Measurements from ENCODE around the gene CNTNAP5. TPM values are rescaled to one million over a fixed set of nuclear protein-coding genes. Genes with fewer than 3 reads are reported as not detected.
"Not testable (repeated sequence)": the region's sequence is repeated elsewhere in the genome, so short reads cannot be mapped to it uniquely, and the experiment has no call there.

The CNTNAP5 gene
- total and polyA plus RNA-seq, 9 of the 15 experiments (the other 6 are each of a cell fraction or from before 2014, with no cell fraction given): not detected

DNA sequence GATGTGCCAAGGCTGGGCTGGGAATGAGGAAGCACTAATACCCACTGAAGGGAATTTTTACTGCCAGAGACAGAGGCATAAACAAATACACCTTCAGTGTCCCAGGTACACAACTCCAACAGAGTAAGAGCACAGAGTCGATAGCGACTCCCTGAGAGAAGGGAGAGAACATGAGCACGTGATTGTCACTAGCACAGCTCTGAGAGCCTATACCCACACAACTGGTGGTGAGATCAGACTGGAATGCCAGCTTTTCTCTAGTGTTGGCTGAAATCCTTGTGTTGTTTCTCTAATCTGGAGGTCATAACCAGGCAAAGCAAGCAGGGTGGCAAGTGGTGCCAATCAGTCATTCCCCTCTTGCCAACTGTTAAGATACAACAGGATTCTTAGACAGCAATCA, 377.2 kb downstream of the CNTNAP5 start:
- Histone ChIP-seq H3K4me2 (ENCODE audit: insufficient read depth, low read length) (no peak overlapping the region), H2AFZ (ENCODE audit: low read depth, low read length) (no peak overlapping the region), H3K9me1 (ENCODE audit: control insufficient read depth, insufficient read depth, low read length) (no peaks in the 10 kb centered on the region), H3K9ac (ENCODE audit: insufficient read depth in 1 of 2, low read depth in 2 of 2, low read length in 2 of 2) (no peak overlapping the region), H4K20me1 (replicated peaks; ENCODE audit: control insufficient read depth, insufficient read depth, low read length) (no peaks in the 10 kb centered on the region), H3K27ac (ENCODE audit: extremely low read depth, low read depth, low read length) (no peak overlapping the region), H3K4me1 (replicated peaks in 1 of 2; ENCODE audit: control insufficient read depth in 2 of 2, insufficient read depth in 2 of 2, low read length in 2 of 2) (no peaks in the 10 kb centered on the region), H3K27me3 (ENCODE audit: control insufficient read depth in 2 of 2, insufficient read depth in 2 of 2, low read length in 2 of 2) (no peaks in the 10 kb centered on the region), H3K4me3 (no peak overlapping the region), H3K79me2 (ENCODE audit: control insufficient read depth, insufficient read depth, low read length) (no peaks in the 10 kb centered on the region), H3K9me3 (replicated peaks; ENCODE audit: control insufficient read depth, insufficient read depth, low read depth, low read length) (no peaks in the 10 kb centered on the region), H3K36me3 (ENCODE audit: control insufficient read depth, insufficient read depth, low read length) (no peaks in the 10 kb centered on the region)
- TF ChIP-seq ATF7 (IDR thresholded peaks at IDR 0.05): no peak
- no peak for TF ChIP-seq TAF1 (IDR thresholded peaks at IDR 0.05; ENCODE audit: control insufficient read depth, extremely low read depth, insufficient read depth, low read length, severe bottlenecking)
- TF ChIP-seq, protein P1, sequence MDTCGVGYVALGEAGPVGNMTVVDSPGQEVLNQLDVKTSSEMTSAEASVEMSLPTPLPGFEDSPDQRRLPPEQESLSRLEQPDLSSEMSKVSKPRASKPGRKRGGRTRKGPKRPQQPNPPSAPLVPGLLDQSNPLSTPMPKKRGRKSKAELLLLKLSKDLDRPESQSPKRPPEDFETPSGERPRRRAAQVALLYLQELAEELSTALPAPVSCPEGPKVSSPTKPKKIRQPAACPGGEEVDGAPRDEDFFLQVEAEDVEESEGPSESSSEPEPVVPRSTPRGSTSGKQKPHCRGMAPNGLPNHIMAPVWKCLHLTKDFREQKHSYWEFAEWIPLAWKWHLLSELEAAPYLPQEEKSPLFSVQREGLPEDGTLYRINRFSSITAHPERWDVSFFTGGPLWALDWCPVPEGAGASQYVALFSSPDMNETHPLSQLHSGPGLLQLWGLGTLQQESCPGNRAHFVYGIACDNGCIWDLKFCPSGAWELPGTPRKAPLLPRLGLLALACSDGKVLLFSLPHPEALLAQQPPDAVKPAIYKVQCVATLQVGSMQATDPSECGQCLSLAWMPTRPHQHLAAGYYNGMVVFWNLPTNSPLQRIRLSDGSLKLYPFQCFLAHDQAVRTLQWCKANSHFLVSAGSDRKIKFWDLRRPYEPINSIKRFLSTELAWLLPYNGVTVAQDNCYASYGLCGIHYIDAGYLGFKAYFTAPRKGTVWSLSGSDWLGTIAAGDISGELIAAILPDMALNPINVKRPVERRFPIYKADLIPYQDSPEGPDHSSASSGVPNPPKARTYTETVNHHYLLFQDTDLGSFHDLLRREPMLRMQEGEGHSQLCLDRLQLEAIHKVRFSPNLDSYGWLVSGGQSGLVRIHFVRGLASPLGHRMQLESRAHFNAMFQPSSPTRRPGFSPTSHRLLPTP (IDR thresholded peaks at IDR 0.05; ENCODE audit: borderline replicate concordance, extremely low read depth, insufficient read length): no peak
- TF ChIP-seq HSF4 (CRISPR knock-in tag; IDR thresholded peaks at IDR 0.05; ENCODE audit: borderline replicate concordance): no peak
- no peak for TF ChIP-seq PHB (CRISPR knock-in tag; IDR thresholded peaks at IDR 0.05)
- TF ChIP-seq ZNF699 (CRISPR knock-in tag; IDR thresholded peaks at IDR 0.05; ENCODE audit: insufficient replicate concordance): no peak
- ChIA-PET POLR2A (no interaction called here), CTCF (ENCODE audit: low intra/inter-chr PET ratio) (no interaction called here)
- DNase-seq (ENCODE audit: extremely low read depth in 1 of 4, low spot score in 3 of 4) (no peak), FAIRE-seq (no peak), ATAC-seq (no peak)
- intact Hi-C loops (cut with micrococcal nuclease) (no loop called here), in situ Hi-C loops (cut with MboI) (no loop called here)
- WGBS (ENCODE audit: insufficient coverage, low coverage, missing lambda C conversion rate): 0% methylated on average over 3 of the region's 3 CpGs
- no TSS peak for BruUV-seq (replicated peaks)

DNA sequence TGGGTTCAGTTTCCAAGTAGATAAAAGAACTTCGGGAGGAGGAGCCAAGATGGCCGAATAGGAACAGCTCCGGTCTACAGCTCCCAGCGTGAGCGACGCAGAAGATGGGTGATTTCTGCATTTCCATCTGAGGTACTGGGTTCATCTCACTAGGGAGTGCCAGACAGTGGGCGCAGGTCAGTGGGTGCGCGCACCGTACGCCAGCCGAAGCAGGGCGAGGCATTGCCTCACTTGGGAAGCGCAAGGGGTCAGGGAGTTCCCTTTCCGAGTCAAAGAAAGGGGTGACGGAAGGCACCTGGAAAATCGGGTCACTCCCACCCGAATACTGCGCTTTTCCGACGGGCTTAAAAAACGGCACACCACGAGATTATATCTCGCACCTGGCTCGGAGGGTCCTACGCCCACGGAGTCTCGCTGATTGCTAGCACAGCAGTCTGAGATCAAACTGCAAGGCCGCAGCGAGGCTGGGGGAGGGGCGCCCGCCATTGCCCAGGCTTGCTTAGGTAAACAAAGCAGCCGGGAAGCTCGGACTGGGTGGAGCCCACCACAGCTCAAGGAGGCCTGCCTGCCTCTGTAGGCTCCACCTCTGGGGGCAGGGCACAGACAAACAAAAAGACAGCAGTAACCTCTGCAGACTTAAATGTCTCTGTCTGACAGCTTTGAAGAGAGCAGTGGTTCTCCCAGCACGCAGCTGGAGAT, 382.9 kb downstream of the CNTNAP5 start:
- FAIRE-seq; H3K4me2 ChIP-seq (ENCODE audit: insufficient read depth, low read length); POLR2A ChIA-PET; H3K9ac ChIP-seq (ENCODE audit: insufficient read depth in 1 of 2, low read depth in 2 of 2, low read length in 2 of 2); H2AFZ ChIP-seq (ENCODE audit: low read depth, low read length); ATAC-seq; H3K4me1 ChIP-seq (replicated peaks in 1 of 2; ENCODE audit: control insufficient read depth in 2 of 2, insufficient read depth in 2 of 2, low read length in 2 of 2); H3K27ac ChIP-seq (ENCODE audit: extremely low read depth, low read depth, low read length); H3K4me3 ChIP-seq; in situ Hi-C loops (cut with MboI); BruUV-seq (replicated peaks); H3K9me1 ChIP-seq (ENCODE audit: control insufficient read depth, insufficient read depth, low read length); DNase-seq (ENCODE audit: extremely low read depth in 1 of 4, low spot score in 3 of 4); H3K36me3 ChIP-seq (ENCODE audit: control insufficient read depth, insufficient read depth, low read length); H3K9me3 ChIP-seq (replicated peaks; ENCODE audit: control insufficient read depth, insufficient read depth, low read depth, low read length); H3K79me2 ChIP-seq (ENCODE audit: control insufficient read depth, insufficient read depth, low read length); intact Hi-C loops (cut with micrococcal nuclease); CTCF ChIA-PET (ENCODE audit: low intra/inter-chr PET ratio); H3K27me3 ChIP-seq (ENCODE audit: control insufficient read depth in 2 of 2, insufficient read depth in 2 of 2, low read length in 2 of 2); H4K20me1 ChIP-seq (replicated peaks; ENCODE audit: control insufficient read depth, insufficient read depth, low read length): not testable (repeated sequence)
- WGBS (ENCODE audit: insufficient coverage, low coverage, missing lambda C conversion rate): 0% methylated on average over 2 of the region's 35 CpGs

Measured in K562 (cell line).